ENCODE results near the gene DCDC2.
"Not testable (repeated sequence)": the region's sequence is repeated elsewhere in the genome, so short reads cannot be mapped to it uniquely, and the experiment has no call there.

DCDC2 gene

DNA sequence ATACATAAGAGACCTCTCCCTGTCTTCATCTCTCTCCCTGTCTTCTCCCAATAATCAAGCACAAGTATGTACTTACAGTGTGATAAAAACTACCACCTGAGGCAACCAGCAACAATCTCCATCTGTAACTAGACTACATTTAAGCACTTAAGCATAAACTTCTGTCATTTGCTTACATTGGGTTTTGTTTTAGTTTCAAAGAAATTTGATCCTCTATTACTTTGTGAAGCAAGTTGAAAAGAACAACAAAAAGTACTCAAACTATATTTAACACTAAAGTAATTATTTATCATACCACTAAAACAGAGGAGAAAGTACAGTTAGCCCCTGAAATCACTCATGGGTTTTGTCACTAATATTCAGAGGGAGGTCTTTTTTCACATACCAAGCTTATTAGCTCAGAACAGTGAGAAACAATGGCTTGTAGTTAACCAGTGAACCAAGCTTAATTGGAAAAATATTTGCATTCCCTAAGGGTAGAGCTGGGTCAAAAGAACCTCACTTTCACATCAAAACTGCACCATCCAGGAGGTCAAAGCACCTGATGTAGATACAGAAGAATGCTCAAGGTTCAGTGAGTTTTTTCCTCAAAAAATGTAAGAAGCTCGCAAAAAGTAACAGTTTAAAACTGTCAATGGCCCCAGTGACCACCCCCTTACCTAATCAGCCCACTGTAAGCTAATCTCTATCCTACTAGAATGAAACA lies 34.1 kb downstream of the DCDC2 start:
- DNase-seq: no peak

DNA sequence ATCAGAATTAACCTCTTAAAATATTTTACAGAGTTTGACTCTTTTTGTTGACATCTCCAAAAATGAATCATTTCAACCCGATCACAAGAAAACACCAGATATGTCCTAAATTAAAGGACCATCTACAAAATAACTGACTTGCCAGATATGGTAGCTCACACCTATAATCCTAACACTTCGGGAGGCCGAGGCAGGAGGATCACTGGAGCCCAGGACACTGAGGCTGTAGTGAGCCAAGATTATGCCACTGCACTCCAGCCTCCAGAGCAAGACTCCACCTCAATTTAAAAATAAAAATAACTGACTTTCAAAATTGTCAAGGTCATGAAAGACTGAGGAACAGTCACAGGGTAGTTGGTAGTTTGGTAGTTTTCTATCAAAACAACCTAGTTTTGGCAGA lies 34.9 kb downstream of the DCDC2 start:
- DNase-seq: no peak

DNA sequence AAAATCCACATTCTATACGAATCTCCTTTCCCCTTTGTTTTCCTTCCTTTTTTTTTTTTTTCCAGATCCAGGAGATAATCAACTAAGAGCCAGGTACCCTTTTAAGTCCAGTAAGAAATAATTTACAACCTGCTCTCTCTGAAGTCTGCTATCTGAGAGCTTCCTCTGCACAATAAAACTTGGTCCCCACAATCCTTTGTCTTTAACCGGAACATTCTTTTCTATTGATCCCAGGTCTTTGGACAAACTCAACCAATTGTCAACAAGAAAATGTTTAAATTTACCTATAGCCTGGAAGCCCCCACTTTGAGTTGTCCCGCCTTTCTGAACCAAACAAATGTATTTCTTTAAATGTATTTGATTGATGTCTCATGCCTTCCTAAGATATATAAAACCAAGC lies 35.4 kb downstream of the DCDC2 start:
- not testable (repeated sequence) for DNase-seq

DNA sequence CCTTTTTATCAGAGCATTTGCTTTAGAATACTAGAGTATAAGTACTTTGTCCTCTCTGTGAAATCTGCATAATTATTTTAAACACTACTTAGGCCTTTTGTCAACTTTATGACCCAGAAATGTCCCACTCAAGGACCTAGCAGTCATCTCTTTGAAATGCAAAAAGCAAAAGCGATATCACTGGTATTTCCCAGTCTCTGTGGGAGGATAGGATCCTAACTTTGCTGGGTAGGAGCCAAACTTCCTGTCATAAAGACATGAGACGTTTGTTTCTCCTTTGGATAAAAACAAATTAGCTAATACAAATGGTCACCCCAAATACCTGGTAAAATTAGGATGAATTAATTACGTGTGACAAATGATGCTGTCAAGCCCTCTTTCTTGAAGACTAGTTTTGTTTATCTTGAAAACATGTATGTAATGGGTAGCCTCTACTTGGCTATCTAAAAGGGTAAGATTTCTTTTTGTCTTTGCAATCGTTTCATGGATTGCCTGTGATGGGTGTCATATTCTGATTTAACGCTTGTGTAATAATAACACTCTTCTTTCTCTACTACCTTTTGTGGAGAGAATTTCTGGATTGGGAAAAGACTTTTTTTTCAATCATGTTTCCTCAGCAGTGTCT lies 36.2 kb downstream of the DCDC2 start:
- no peak for DNase-seq

DNA sequence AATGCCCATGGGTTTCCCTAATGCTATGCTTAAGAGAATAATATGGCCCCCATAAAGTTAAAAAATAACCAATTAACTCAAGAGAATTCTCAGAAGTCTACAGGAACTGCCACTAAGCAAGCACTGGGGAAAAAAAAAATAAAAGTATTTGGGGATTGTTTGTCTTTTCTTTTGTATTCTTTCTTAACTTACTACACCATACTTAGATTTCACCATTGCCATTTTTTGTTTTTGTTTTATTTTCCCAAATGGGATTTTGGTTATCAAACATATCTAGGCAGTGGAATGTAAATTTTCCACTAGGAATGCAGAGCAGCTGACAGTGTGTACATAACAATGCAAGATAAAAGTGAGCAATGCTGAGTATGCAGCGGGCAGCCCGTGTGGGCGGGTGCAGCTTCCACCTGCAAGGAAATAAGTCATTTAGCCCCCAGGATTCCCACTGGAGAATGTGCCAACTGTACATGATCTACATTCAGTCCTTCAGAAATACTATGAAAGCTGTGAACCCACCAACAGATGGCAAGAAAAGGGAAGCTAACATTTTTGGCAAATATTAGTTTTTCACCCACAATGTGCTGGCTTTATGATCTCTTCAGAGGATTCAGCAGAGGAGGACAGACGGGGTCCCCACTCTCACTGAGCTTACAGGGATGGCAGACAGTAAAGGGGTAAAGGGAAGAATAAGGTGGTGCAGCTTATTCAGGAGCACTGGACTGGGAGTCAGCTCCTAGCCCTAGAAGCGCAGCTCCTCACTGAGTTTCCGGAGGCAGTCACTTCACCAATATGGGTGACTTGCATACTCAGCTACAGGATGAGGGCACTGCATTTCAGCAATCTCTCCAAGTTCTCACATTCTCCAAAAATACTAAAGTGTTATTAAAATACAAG lies 44.4 kb downstream of the DCDC2 start:
- DNase-seq: no peak

DNA sequence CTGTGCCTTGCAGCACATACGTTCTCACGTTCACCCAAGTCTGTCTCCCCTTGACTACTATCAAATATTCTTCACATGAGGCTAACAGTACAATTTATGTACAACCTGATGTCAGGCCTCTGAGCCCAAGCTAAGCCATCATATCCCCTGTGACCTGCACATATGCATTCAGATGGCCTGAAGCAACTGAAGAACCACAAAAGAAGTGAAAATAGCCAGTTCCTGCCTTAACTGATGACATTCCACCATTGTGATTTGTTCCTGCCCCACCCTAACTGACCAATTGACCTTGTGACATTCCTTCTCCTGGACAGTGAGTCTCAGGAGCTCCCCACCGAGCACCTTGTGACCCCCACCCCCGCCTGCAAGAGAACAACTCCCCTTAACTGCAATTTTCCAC lies 46.1 kb downstream of the DCDC2 start:
- DNase-seq: not testable (repeated sequence)

DNA sequence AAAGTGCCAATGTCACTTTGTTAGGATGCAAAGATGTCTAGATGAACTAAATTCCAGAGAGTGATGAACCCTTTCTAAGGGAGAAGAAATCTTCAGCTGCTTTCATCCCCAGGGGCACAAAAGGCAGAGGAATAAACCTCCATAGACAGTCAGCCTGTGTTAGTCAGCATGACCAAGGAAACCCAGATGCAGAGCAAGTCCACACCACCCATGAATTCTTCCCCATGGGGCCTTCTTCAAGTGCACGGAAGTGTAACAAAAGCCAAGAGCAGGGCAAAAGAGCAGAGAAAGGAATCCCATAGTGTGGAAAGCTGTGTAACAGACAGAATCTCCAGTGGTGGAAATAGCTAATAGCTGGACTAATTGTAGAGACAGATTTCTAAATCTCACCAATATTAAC lies 50.0 kb downstream of the DCDC2 start:
- DNase-seq: no peak

DNA sequence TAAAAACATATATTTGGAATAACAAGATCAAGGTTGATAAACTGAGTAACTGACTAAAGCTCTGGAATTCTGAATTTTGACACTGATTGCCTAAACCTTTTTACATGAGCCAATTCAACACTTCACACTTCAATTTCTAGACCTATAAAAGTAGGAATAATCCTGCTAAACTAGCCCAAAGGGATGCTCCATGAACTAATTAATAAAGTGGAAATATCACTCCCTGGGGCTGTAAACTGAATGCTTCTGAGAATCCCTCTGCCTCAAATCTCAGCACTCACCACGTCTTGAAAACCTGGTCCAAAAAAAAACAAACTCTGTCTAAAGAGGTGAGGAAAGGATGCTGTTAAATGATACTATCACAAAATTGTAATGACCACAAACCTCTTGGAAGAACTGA lies 50.9 kb downstream of the DCDC2 start:
- DNase-seq: no peak

DNA sequence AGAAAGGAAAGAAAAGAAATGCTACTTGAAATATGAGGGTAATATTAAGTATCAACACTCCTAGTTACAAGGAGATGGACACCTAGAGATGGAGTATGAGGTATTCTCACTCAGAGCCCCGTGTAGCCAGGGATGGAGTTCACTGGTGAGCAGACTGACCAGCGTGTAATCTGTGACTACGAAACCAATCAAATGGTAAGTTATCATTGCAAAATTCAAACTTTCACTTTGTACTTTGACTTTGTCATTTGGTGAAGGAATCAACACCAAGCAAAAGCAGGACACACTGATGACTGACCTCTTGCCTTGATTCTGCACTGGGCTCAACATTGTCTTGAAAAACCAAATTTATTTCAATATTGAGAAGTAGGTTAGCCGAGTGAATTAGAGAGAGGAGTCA lies 51.8 kb downstream of the DCDC2 start:
- DNase-seq: no peak

DNA sequence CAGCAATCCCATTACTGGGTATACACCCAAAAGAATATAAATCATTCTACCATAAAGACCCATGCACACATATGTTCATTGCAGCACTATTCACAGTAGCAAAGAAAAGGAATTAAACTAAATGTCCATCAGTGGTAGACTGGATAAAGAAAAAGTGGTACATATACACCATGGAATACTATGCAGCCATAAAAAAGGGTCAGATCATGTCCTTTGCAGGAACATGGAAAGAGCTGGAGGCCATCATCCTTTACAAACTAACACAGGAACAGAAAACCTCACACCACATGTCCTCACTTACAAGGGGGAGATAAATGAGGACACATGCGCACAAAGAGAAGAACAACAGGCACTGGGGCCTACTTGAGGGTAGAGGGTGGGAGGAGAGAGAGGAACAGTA lies 60.9 kb downstream of the DCDC2 start:
- no peak for DNase-seq

DNA sequence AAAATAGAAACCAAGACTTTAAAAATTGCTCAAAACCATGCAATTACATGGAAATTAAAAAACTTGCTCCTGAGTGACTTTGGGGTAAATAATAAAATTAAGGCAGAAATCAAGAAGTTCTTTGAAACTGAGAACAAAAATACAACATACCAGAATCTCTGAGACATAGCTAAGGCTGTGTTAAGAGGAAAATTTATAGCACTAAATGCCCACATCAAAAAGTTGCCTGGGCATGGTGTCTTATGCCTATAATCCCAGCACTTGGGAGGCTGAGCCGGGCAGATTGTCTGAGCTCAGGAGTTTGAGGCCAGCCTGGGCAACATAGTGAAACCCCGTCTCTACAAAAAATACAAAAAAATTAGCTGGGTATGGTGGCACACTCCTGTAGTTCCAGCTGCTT lies 64.0 kb downstream of the DCDC2 start:
- not testable (repeated sequence) for DNase-seq

DNA sequence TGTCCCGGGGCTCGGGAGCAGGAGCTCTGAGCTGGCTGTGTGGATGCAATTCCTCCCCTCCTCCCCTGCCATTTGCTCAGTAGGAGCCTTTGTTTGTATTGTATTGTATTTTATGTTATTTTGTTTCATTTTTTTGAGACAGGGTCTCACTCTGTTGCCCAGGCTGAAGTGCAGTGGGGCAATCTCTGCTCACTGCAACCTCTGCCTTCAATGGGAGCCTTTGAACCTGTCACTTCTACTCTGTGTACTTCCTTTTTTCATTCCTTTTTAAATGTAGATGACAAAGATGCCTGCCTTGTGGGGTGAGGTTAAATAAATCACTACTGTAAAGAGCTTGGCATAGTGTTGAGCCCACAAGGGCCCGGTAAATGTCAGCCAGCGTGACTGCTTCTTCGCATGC lies 70.6 kb downstream of the DCDC2 start:
- DNase-seq: no peak

DNA sequence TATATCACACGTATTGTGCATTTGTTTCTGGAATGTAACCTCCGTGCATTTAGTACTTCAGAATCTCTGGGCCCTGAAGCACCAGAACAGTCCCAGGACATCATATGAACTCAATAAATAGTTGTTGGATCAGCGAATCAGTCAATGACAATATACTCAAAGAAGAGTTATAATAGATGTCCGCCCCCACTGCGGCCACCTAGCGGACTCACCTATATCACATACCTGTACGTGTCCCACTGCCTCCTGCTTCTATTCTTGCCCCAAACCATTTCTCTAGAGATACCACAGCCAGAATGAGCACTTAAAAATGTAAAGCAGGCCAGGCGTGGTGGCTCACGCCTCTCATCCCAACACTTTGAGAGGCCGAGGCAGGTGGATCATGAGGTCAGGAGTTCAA lies 73.9 kb downstream of the DCDC2 start:
- no peak for DNase-seq

DNA sequence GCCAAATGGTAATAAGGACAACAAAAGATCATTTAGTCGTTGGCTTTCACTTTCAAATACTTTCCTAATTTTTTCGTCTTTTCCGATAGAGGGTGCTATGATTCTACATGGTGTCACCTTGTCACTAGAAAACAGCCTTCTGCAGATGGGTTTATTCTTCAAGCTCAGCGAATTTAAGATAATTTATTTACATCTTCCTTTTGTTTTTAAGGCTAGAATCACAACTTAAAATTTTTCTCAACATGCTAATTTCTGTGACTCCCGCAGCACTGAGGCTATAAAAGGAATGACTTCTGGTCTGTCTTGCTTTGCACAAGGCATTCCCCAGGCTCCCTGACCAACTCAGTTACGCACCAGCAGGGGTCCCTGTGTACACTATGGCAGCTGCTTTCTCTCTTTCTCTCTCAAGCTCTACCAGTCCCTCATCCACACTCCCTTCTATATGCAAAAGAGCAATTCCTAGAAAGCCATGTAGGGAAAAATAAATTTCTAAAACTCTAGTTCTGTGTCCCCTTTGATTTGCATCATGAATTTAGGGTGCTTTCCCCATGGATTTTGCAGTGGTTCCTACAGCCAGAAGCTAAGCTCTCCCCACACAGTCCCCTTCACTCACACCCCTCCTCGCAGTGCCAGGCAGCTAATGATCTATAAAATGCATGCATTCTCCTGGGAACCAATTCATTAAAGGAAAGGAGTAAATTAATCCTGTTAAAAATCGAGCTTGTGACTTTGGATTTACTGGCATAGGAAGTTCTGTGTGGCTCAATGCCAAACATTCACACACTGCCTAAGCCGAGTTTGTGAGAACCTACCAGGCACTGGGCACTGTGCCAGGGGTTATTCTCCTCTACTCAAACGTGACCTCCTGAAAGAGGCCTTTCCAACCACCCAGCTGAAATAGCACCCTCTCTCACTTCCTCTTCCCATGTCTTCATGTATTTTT lies 74.5 kb downstream of the DCDC2 start:
- DNase-seq: peak; percentile 83

DNA sequence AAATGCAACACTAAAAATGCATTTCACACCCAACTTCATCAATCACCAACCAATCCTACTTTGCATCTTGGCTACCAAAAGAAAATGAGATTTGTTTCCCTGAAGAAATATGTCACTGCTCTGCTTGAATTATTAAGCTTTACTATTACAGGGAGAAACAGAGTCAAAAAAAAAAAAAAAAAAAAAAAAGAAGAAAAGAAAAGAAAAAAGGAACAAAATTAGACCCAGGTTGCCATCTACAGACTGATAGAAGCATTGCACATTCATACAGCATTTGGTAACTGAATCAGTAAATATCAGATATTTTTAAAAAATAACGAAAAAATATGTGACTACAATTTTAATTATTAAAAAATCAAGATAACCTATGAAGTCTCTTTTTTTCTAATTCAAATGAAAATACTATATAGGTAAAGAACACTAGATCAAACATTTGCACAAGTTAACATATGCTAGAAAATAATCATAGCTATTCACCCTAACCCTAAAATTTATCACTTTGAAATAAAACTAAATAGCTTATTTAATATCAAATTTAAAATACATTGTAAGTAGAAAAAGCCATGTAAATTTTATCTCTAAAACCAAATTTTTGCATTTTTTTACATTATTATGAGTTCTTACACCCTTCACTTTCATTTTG lies 83.3 kb downstream of the DCDC2 start:
- DNase-seq: no peak

DNA sequence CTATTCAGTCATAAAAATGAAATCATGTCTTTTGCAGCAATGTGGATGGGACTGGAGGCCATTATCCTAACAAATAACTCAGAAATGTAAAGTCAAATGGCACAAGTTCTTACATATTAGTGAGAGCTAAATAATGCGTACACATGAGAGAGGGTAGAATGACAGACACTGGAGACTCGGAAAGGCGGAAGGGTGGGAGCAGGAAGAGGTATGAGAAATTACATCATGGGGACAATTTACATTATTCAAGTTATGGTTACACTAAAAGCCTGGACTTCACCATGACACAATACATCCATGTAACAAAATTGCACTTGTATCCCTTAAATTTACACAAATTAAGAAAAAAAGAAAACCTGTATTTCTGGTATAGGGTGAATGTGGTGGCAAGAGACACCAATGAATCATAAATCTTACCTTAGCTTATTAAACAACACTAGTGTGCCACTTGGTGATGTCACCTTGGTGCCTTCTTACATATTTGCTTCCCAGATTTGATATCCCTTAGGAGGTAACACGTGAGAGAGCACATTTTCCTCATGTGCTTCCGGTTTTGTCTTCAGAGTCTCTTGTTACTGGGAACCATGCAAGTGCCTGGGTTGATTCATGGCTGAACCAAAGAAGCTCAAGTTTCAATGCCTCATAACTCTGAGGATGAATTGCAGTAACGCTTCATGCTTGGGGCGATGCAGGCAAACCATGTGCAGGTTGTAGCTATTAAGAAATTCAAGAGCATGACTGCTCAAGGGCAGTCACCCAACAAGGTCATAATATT lies 84.6 kb downstream of the DCDC2 start:
- no peak for DNase-seq

DNA sequence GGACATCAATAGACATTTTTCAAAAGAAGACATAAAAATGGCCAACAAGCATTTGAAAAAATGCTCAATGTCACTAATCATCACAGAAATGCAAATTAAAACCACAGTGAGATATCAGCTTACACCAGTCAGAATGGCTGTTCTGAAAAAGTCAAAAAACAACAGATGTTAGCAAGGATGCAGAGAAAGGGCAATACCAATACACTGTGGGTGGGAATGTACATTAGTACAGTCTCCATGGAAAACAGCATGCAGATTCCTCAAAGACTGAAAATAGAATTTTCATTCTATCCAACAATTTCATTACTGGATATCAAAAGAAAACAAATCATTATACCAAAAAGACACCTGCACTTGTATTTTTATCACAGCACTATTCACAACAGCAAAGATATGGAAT lies 85.3 kb downstream of the DCDC2 start:
- no peak for DNase-seq

DNA sequence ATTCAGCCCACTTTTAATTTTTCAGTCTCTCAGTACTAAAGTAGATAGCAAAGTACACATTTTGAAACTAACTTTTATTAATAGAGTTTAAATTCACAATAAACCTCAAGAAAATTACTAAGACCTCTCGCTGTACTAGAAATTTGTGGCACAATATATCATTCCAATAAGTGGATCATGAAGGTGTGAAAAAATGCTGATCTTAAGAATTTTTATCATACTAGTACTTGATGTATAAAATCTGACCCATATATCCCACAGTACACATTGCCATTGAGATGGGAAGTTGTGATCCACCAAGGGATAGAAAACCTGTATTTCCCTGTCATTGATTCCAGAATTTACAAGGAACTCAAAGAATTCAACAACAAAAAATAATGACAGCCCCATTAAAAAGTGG lies 85.7 kb downstream of the DCDC2 start:
- DNase-seq: no peak

DNA sequence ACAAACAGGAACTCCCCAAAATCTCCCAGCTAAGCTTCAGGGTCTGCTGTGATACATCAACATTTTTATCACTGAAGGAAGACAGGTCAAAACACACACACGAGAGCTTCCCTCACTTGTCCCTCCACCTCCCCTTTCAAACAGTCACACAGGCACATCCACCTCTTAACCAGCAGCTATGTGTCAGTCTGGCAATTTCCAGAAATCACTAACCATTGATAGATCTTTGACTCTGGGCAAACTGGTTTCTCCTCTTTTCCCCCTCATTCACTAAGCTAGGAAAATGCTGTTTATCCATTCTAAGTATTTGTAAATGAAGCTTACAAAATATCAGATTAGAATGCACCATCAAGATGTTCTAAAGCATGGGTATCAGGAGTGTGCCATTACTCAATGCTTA lies 87.8 kb downstream of the DCDC2 start:
- DNase-seq: no peak

DNA sequence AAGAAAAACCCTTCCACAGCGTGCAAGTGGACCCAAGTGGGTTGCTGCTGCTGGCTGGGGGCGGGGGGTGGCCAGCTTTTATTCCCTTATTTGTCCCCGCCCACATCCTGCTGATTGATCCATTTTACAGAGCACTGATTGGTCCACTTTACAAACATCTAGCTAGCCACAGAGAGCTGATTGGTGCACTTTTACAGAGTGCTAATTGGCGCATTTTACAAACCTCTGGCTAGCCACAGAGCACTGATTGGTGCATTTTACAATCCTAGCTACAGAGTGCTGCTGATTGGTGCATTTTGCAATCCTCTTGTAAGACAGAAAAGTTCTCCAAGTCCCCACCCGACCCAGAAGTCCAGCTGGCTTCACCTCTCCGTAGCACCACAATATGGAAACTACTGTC lies 99.6 kb downstream of the DCDC2 start:
- not testable (repeated sequence) for DNase-seq

DNA sequence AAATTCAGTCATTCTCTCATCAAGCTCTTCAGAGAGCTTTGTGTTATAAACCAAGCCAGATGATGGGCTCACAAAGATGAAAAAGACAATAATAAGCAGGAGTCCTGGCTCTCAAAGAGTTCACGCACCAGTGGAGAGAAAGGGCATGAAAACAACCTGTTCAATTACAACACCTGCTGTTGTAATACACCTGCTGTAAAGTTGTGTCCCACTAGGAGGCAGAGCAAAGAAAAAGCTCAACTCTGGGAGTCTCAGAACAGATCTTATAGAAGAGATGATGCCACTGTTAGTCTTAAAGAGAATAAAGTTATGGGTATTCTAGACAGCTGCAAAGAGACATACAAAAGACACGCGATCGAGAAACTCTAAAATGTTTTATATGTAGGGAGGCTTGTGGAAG lies 100.6 kb downstream of the DCDC2 start:
- DNase-seq: no peak

DNA sequence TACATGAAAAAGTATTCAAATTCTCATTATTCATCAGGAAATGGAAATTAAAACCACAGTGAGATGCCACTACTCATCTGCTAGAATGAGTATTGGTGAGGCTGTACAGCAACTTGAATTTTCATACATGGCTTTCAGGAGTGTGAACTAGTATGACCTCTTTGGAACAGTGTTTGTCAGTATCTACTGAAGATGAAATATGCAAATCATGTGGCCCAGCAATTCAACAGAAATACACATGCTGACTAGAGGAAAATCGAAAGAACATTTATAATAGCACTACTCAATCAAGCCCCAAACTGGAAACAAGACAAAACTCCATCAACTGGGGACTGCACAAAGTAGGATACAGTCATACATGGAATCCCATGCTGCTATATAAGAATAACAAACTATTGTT lies 102.2 kb downstream of the DCDC2 start:
- DNase-seq: no peak

Data from NCI-H2081 treated with DMSO at 0.1 percent for 48 hours (cell line).